Cerebellar nuclear complex (tissue), 1 donor: Measurements from ENCODE around the gene TBX4.

Source experiments
- DNase-seq, 2 experiments: peaks; one replicate each; lab custom pipeline; 2025; lab: John Stamatoyannopoulos, UW

TBX4 gene

DNA sequence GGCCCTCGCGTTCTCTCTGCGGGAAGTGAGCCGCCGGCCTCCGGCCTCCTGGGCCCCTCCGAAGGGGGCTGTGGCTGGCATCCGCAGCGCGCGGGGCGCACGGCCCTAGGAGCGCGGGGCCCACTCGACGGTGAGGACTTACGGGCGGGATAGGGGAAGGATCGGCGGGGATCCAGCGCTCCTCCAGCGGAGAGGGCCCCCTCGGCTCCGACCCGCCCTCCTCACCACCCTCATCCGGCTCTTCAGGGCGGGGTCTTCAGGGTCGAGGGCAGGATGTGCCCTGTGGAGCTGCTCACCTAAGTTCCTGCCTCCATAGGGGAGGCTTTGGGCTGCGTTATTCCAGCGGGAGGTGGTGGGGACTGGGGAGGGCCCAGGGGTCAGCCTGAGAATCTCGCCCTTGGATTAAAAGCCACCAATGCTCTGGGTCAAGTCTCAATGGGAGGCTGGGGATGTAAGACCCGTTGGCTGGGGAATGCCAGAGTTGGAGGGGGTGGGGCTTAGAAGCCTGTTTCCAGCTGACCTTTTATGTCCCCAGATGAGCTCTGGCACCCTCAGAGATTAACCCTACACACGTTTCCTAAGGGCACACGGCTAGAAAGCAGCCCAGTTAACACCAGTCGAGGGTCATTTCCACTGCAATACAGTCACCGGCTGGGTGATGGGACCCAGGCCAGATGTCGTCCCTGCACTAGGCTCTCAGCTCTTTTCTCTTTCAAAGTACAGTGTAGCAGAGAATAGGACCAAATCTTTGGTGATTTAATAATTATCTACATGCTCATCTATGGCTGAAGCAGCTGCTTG, 39.2 kb upstream of the TBX4 start:
- no peak for DNase-seq

- DNase-seq, result no peak
Measured at GRCh38 chr17:61413661-61414126, 38.5 kb upstream of the TBX4 start.

GRCh38 chr17:61414141-61414935, 37.9 kb upstream of the TBX4 start:
- DNase-seq, result no peak

DNA sequence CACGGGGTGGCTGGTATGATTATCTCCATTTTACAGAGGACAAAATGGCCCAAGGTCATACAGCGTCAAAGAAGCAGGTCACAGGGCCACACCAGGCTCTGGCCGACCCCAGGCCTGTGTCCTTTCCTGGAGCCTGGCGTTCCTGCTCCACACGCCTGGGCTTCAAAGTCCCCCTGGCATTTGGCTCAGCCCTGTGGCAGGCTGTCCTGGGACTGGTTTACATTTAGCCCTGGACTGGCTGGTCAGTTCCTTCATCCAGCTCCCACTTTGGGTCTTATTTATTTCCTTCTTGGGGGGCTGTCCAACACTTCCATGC, 37.3 kb upstream of the TBX4 start:
- DNase-seq, result no peak

- no peak for DNase-seq
Measured at GRCh38 chr17:61415374-61416210, 36.6 kb upstream of the TBX4 start.

DNA sequence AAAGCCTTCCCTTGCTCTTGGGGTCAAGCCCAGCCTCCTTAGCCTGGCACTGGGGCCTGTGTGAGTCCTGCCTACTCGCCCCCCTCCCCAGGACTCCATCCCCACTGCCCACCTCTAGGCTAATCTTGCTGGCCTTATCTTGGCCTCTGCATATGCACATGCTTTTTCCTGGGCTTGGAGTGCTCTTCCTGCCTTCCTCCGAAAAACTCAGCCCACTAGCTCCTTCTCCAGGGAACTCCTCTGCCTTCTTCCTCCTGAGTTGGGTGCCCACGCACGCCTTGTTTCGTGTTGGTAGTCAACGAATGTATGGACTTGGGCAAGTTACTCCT, 36.0 kb upstream of the TBX4 start:
- no peak for DNase-seq

GRCh38 chr17:61416540-61417363, 35.5 kb upstream of the TBX4 start:
- peak in 1 of 2 experiments; percentile 6 for DNase-seq

DNA sequence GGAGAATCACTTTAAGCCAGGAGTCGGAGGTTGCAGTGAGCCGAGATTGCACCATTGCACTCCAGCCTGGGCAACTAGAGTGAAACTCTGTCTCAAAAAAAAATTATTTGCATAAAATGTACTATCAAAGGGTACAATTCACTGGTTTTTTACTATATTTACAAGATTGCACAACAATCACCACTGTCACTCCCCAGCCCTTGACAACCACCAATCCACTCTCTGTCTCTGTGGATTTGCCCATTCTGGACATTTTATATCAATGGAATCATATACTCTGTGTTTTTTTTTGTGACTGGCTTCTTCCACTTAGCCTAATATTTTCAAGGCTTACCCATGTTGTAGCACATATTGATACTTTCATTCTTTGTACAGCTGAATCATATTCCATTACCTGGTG, 33.8 kb upstream of the TBX4 start:
- no peak for DNase-seq

DNA sequence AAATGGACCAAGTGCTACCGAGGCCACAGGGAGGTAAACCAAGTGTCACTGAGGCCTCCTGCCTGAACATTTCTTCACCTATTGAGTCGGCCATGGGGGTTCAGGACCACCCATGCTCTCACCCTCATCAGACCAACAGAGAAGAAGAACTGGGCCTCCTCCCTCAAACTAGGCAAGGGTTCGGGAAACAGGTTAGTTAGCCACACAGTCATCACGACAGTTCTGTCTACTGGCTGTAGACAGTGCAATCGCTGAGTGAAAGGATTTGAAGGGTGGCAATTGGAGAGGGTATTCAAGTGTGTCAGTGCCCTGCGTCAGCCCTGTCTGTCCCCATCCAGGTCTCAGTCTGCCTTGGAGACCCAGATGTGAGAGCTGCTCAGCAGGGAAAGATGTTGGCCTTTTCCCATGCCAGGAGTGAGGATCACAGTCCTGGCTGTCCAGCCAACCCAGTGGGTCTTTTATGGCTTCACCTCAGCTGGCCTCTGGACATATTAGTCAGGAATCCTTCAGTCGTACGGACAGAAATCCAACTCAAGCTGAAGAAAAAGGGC, 32.7 kb upstream of the TBX4 start:
- no peak for DNase-seq

DNA sequence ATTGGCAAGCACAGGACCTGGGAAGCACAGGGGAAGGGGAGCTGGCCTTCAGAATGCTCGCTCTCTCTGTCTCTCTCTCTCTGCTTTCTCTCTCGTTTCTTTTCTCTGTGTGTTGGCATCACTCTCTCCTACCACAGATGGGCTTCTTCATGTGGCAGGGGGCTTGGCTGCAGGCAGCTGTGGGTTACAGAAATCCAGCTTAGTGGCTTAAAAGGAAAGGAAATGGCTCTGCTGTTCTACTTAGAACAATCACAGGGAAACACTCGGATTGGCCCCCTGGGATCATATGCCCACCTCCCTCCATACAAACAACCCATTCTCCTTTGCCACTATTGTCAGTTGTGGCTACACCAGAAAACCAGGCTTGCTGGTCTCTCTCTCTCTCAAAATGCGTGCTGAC, 32.2 kb upstream of the TBX4 start:
- no peak for DNase-seq

DNA sequence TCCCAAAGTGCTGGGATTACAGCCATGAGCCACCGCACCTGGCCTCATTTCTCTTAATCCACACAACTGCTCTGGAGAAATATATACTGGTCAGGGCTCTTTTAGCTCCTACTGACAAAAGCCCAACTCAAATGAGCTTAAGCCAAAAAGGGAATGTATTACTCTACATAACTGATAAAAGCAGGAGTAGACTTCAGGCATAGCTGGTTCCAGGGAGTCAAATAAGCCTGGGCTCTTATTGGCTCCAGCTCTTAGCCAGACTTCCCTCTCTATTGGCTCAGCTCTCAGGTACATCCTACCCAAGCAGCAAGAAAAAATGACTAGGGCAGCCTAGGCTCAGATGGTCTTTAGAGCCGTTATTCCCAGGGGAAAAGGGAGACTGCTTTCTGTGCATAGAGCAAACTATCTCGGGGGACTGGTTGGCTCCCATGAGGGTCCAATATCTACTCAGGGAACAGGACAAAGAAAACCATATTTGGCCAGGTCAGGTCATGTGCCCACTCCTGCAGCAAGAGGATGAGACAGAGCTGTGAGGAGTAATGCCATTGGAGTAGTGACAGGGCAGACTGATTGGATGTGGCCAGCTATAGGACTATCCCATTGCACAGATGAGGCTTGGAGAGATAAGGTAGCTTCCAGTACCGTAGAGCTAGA, 31.4 kb upstream of the TBX4 start:
- no peak for DNase-seq

DNA sequence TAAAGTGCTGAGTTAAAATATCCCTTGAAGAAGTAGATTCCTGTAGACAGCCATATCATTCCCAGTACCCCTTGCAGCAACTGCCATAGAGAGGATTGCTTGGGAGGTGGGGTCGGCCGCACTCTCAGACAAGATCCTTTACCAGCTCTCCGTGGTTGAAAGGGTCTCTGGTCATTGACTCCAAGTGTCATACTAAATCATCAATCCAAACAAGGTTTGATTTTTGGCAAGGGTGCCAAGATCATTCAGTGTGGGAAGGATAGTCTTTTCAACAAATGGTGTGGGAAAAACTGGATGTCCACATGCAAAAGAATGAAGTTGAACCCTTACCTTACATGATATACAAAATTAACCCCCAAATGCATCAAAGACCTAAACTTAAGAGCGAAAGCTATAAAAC, 30.8 kb upstream of the TBX4 start:
- DNase-seq, result no peak

DNA sequence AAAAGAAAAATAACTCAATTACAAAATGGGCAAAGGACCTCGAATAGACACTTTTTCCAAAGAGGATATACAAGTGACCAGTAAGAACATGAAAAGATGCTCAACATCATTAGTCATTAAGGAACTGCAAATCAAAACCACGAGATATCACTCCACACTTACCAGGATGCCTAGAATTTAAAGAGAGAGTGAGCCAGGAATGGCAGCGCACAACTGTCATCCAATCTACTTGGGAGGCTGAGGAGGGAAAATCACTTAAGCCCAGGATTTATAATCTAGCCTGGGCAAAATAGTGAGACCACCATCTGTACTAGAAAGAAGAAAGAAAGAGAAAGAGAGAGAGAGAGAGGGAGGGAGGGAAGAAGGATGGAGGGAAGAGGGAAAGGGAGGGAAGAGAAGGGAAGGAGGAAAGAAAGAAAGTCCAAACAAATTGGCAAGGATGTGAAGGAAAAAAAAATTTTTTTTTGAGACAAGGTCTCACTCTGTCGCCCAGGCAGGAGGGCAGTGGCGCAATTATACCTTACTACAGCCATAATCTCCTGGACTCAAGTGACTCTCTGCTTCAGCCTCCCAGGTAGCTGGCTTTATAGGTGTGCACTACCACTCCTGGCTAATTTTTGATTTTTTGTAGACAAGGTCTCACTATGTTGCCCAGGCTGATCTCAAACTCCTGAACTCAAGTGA, 30.0 kb upstream of the TBX4 start:
- no peak for DNase-seq

DNA sequence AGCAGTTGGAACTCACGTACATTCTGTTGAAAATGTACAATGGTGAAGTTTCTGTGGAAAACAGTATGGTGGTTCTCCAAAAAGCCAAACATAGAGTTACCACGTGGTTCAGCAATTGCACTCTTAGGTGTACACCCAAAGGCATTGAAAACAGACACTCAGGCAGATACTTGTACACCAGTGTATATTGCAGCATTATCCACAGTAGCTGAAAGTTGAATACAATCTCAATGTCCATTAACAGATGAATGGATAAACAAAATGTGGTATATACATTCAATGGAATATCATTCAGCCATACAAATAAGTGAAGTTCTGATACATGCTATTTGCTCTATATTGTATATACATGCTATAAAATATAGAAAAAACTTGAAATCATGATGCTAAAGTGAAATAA, 29.4 kb upstream of the TBX4 start:
- no peak for DNase-seq

GRCh38 chr17:61423967-61424649, 28.1 kb upstream of the TBX4 start:
- DNase-seq, result no peak

DNA sequence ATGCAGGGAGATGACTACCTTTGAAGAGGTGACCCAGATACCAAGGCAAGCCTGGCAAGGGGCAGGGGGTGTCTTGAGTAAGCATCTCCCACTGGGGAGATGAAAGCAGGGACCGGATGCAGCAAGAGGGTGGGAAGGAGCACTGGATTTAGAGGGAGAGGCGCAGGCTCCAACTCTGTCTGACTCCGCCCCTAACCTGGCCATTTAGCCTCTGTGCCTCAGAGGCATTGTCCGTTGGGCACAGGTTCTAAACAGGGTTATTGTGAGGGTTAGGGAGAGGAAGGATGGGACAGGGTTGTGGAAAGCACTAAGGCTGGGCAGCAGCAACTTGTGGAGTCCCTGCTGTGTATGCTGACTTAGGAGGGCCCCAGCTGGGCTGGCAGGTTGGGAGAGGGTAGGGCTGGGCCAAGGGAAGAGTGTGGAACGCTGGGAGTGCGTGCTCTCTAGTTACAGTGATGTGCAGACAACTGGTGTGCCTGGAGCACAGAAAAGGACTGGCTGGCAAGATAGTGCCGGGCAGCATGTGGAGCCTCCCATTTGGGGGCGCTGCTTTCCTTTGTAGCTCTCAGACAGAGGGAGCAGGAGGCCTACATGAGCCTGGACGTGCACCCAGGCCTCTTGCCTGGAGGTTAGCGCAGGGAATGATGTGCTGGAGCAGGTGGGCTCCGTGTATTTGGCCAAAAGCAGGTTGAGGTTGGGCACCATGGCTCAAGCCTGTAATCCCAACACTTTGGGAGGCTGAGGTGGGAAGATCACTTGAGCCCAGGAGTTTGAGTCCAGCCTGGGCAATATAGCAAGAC, 26.3 kb upstream of the TBX4 start:
- DNase-seq, result no peak

- DNase-seq, result no peak
Measured at GRCh38 chr17:61426482-61427304, 25.5 kb upstream of the TBX4 start.

DNA sequence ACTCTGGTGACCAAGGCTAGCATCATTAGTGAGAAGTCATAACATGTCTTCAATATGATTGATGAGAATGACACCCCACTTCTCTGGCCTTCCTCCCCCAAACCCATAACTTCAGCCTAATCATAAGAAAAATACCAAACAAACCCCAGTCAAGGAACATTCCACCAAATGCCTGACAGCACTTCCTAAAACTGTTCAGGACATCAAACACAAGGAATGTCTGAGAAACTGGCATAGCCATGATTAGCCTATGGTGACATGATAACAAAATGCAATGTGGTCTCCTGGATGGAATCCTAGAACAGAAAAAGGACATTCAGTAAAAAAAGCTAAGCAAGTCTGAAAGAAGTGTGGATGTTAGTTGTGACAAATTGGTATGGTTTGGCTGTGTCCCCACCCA, 24.7 kb upstream of the TBX4 start:
- no peak for DNase-seq
